Embryonic facial prominence (tissue), 1 donor: Measurements from ENCODE around the gene IGFL2.
"Not testable (repeated sequence)": the region's sequence is repeated elsewhere in the genome, so short reads cannot be mapped to it uniquely, and the experiment has no call there.

Experiments
- DNase-seq: peaks from one replicate; pipeline ENCODE4 v3.0.0-alpha.2; 2016; ENCODE audit errors: extremely low spot score

Gene IGFL2

DNA sequence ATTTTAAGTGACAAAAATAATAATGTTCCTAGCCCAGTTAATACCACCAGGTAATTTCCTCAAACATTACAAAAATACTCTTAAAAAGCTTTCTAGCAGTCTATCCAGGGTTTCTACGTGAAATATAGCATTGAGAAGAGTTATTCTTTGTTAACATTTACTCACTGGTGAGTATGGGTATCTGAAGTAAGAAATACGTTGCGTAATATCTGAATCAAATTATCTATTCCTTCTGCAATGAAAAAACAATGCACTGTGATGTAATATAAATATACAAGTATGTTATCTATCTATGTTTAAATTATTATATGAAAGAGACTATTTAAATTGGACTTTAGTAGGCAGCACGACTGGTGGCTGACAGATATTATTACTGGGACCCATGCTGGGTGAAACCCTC, 5.7 kb upstream of the IGFL2 start:
- no peak for DNase-seq

- DNase-seq: no peak
These were observed 3.3 kb upstream of the IGFL2 start for GRCh38 chr19:46144756-46145155.

- DNase-seq: no peak
These were observed 785 bp upstream of the IGFL2 start for GRCh38 chr19:46147166-46147740.

DNA sequence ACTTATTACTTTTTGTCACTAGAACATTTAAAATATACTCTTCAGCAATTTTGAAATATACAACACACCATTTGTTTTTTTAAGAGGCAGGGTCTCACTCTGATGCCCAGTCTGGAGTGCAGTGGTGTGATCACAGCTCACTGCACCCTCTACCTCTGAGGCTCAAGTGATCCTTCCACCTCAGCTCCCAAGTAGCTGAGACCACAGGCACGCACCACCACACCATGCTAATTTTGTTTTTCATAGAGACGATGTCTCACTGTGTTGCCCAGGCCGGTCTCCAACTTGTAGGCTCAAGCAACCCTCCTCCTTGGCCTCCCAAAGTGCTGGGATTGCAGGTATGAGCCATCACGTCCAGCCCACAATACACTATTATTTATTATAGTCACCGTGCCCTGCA, 2.6 kb downstream of the IGFL2 start:
- no peak for DNase-seq

- no peak for DNase-seq
These were observed 7.2 kb downstream of the IGFL2 start for GRCh38 chr19:46155237-46155636.

- no peak for DNase-seq
These were observed 11.6 kb downstream of the IGFL2 start for GRCh38 chr19:46159418-46160232.

GRCh38 chr19:46160233-46160775, 12.3 kb downstream of the IGFL2 start:
- DNase-seq: no peak

GRCh38 chr19:46161642-46162257, 13.7 kb downstream of the IGFL2 start:
- DNase-seq: not testable (repeated sequence)

- no peak for DNase-seq
These were observed 14.7 kb downstream of the IGFL2 start for GRCh38 chr19:46162731-46163130.

- no peak for DNase-seq
These were observed 25.9 kb downstream of the IGFL2 start for GRCh38 chr19:46173886-46174480.

GRCh38 chr19:46176116-46176860, 28.2 kb downstream of the IGFL2 start:
- no peak for DNase-seq

- DNase-seq: no peak
These were observed 31.2 kb downstream of the IGFL2 start for GRCh38 chr19:46179076-46179759.

GRCh38 chr19:46180701-46181387, 32.8 kb downstream of the IGFL2 start:
- no peak for DNase-seq

- DNase-seq: no peak
These were observed 33.3 kb downstream of the IGFL2 start for GRCh38 chr19:46181388-46181779.

GRCh38 chr19:46182476-46182875, 34.4 kb downstream of the IGFL2 start:
- DNase-seq: no peak

- not testable (repeated sequence) for DNase-seq
These were observed 37.0 kb downstream of the IGFL2 start for GRCh38 chr19:46184775-46185710.

GRCh38 chr19:46186101-46186716, 38.2 kb downstream of the IGFL2 start:
- DNase-seq: no peak

GRCh38 chr19:46186717-46187101, 38.7 kb downstream of the IGFL2 start:
- DNase-seq: no peak
